HG03175 (cell line): ENCODE data around the gene RPL28.
"Not testable (repeated sequence)": the region's sequence is repeated elsewhere in the genome, so short reads cannot be mapped to it uniquely, and the experiment has no call there.

Experiments used
- ATAC-seq: cut with Tn5 transposase; IDR thresholded peaks from one replicate; pipeline ENCODE4 v1.9.1; 2021; ENCODE audit warnings: mild to moderate bottlenecking, moderate library complexity; ENCODE audit not compliant: unreplicated experiment

RPL28 gene

GRCh38 chr19:55446060-55446459, 60.3 kb downstream of the RPL28 start:
- no peak for ATAC-seq

DNA sequence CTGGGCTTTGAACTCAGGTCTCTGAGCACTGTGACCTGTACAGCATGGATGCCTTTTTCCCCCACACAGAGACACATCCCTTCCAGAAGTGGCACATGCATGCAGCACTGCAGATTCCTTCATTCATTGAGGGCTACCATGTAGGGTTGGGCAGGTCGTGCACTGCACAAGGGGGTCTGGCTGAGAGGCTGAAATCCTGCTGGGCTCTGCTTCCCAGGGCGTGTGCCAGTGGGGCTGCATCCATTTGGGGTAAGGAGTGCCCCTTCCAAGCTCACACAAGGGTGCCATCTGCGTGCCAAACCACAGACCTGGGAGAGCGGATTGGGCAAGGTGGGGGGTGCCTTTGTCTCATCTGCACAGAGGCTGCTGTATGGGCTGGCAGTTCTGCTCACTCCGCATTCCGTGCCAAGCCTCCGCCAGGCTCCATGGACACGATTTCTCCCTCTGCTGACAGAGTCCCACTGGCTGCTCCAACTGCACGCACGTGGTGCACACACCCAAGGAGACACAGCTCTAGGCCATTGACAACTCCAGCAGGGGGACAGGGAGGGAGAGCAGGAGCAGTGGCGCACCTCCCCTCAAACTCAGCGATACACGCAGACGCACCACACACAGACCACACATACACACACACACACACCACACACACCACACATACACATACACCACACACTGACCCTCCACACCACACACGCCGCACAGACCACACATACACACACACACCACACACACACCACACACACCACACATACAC, 61.9 kb downstream of the RPL28 start:
- ATAC-seq = no peak

- not testable (repeated sequence) for ATAC-seq
Observed at GRCh38 chr19:55448175-55448490, 62.4 kb downstream of the RPL28 start.

- no peak for ATAC-seq
Observed at GRCh38 chr19:55449469-55449868, 63.7 kb downstream of the RPL28 start.

- ATAC-seq = no peak
Observed at GRCh38 chr19:55451163-55451964, 65.6 kb downstream of the RPL28 start.

- no peak for ATAC-seq
Observed at GRCh38 chr19:55451965-55452748, 66.4 kb downstream of the RPL28 start.
